Type B pancreatic cell (in vitro differentiated cells): ENCODE measurements around the gene PAPPA. TPM values are rescaled to one million over a fixed set of nuclear protein-coding genes. Genes with fewer than 3 reads are reported as not detected.

Experiments
- DNase-seq: peaks from one replicate; pipeline ENCODE4 v3.0.0; 2021; ENCODE audit warnings: mixed read lengths; ENCODE audit not compliant: unreplicated experiment; ENCODE audit errors: extremely low spot score
- H3K27ac Mint-ChIP-seq: 2 replicates; pipeline ENCODE4 v1.8.0; 2021; ENCODE audit warnings: mild to moderate bottlenecking, mixed read lengths
- H3K27me3 Mint-ChIP-seq: 2 replicates; pipeline ENCODE4 v1.8.0; 2021; ENCODE audit warnings: mixed read lengths
- H3K36me3 Mint-ChIP-seq: 2 replicates; pipeline ENCODE4 v1.8.0; 2021; ENCODE audit warnings: mixed read lengths
- H3K4me1 Mint-ChIP-seq: one replicate; pipeline ENCODE4 v1.8.0; 2021; ENCODE audit warnings: mixed read lengths; ENCODE audit not compliant: unreplicated experiment
- H3K4me3 Mint-ChIP-seq: 2 replicates; pipeline ENCODE4 v1.8.0; 2021; ENCODE audit warnings: mild to moderate bottlenecking, mixed read lengths
- H3K9me3 Mint-ChIP-seq: 2 replicates; pipeline ENCODE4 v1.8.0; 2021; ENCODE audit warnings: mixed read lengths
- CTCF ChIP-seq: fragments of 200-600 bp; sonication (generic); conservative IDR thresholded peaks from 2 replicates; pipeline ENCODE4 v1.5.0; 2021; ENCODE audit warnings: antibody characterized with exemption, mild to moderate bottlenecking
- total RNA-seq: library from RNA; stranded (reverse); gene quantifications from 2 replicates; pipeline ENCODE4 v1.2.1, GENCODE V29; 2021; ENCODE audit warnings: low replicate concordance

Gene PAPPA
- total RNA-seq, 1 donor from 2014 or later = 11.0 TPM

- no peak for DNase-seq
- no peak for TF ChIP-seq CTCF
- peaks cover 8% of the 10 kb centered on the region for H3K4me1 Mint-ChIP-seq
- H3K27ac Mint-ChIP-seq = no peak overlapping the region
- no peaks in the 10 kb centered on the region for H3K27me3 Mint-ChIP-seq
- H3K9me3 Mint-ChIP-seq = no peaks in the 10 kb centered on the region
- H3K36me3 Mint-ChIP-seq = no peaks in the 10 kb centered on the region
- H3K4me3 Mint-ChIP-seq = no peak overlapping the region
Measured at GRCh38 chr9:116414374-116414773, 260.8 kb downstream of the PAPPA start.

GRCh38 chr9:116416421-116416820 is 262.8 kb downstream of the PAPPA start:
- Mint-ChIP-seq H3K4me1 (peaks cover 8% of the 10 kb centered on the region), H3K27ac (no peak overlapping the region), H3K4me3 (no peak overlapping the region), H3K9me3 (no peaks in the 10 kb centered on the region), H3K27me3 (no peaks in the 10 kb centered on the region), H3K36me3 (peaks cover 7% of the 10 kb centered on the region)
- no peak for DNase-seq
- no peak for TF ChIP-seq CTCF

GRCh38 chr9:116417464-116417863 is 263.9 kb downstream of the PAPPA start:
- DNase-seq = no peak
- no peak for TF ChIP-seq CTCF
- Mint-ChIP-seq H3K27me3 (no peaks in the 10 kb centered on the region), H3K36me3 (peaks cover 8% of the 10 kb centered on the region), H3K27ac (no peak overlapping the region), H3K4me3 (no peak overlapping the region), H3K9me3 (no peaks in the 10 kb centered on the region), H3K4me1 (peaks cover 8% of the 10 kb centered on the region)

GRCh38 chr9:116419181-116419580 is 265.6 kb downstream of the PAPPA start:
- no peak for TF ChIP-seq CTCF
- Mint-ChIP-seq H3K27ac (no peak overlapping the region), H3K36me3 (peaks cover 8% of the 10 kb centered on the region), H3K4me3 (no peak overlapping the region), H3K4me1 (peaks cover 8% of the 10 kb centered on the region), H3K27me3 (no peaks in the 10 kb centered on the region), H3K9me3 (no peaks in the 10 kb centered on the region)
- DNase-seq = no peak

- no peak for DNase-seq
- Mint-ChIP-seq H3K27me3 (no peaks in the 10 kb centered on the region), H3K27ac (no peak overlapping the region), H3K36me3 (peaks cover 8% of the 10 kb centered on the region), H3K4me3 (no peak overlapping the region), H3K4me1 (no peaks in the 10 kb centered on the region), H3K9me3 (no peaks in the 10 kb centered on the region)
- TF ChIP-seq CTCF = no peak
Measured at GRCh38 chr9:116420993-116421538, 267.5 kb downstream of the PAPPA start.
